Neuronal stem cell (in vitro differentiated cells): Measurements from ENCODE around the gene SQSTM1.
A peak's percentile ranks its signal among the peaks of the same experiment; 100 is the strongest.

Experiments
- DNase-seq: peaks from one replicate; pipeline ENCODE4 v3.0.0-alpha.2; 2013; ENCODE audit warnings: low spot score
- H2AFZ ChIP-seq: one replicate; pipeline ENCODE4 v1.6.1; 2013; ENCODE audit warnings: mild to moderate bottlenecking, low read length, inconsistent platforms
- H2AK5ac ChIP-seq: 2 replicates; pipeline ENCODE4 v1.6.1; 2013; ENCODE audit warnings: low read depth, mild to moderate bottlenecking, inconsistent platforms, low read length, moderate library complexity, mixed read lengths
- H2BK120ac ChIP-seq: 2 replicates; pipeline ENCODE4 v1.6.1; 2013; ENCODE audit warnings: low read depth, mild to moderate bottlenecking, inconsistent platforms, low read length, moderate library complexity, mixed read lengths
- H2BK12ac ChIP-seq: one replicate; pipeline ENCODE4 v1.6.1; 2013; ENCODE audit warnings: low read length, inconsistent platforms
- H2BK15ac ChIP-seq: 2 replicates; pipeline ENCODE4 v1.6.1; 2013; ENCODE audit warnings: mild to moderate bottlenecking, low read length, inconsistent platforms, mixed read lengths
- H2BK5ac ChIP-seq: one replicate; pipeline ENCODE4 v1.6.1; 2013; ENCODE audit warnings: inconsistent platforms, mild to moderate bottlenecking, low read length, moderate library complexity
- H3K14ac ChIP-seq: one replicate; pipeline ENCODE4 v1.6.1; 2013; ENCODE audit warnings: low read length, inconsistent platforms
- H3K18ac ChIP-seq: 2 replicates; pipeline ENCODE4 v1.6.1; 2013; ENCODE audit warnings: low read length, inconsistent platforms
- H3K23ac ChIP-seq: 2 replicates; pipeline ENCODE4 v1.6.1; 2013; ENCODE audit warnings: low read depth, mild to moderate bottlenecking, mixed read lengths, low read length, inconsistent platforms; ENCODE audit not compliant: poor library complexity
- H3K27ac ChIP-seq: replicated peaks from 3 replicates; pipeline ENCODE4 v1.5.1; 2013; ENCODE audit warnings: low read length, inconsistent platforms
- H3K27me3 ChIP-seq, 3 experiments: 2 replicates each; pipeline ENCODE4 v1.6.1; 2013; ENCODE audit warnings: low read length in 3 of 3, mild to moderate bottlenecking in 2 of 3, inconsistent platforms in 1 of 3, low read depth in 1 of 3, mixed read lengths in 1 of 3, moderate library complexity in 1 of 3; ENCODE audit not compliant: control insufficient read depth in 3 of 3, insufficient read depth in 3 of 3
- H3K36me3 ChIP-seq, 2 donors: replicated peaks in 1 of 2; 2 replicates each; pipeline ENCODE4 v1.6.1; 2013; ENCODE audit warnings: low read length in 2 of 2; ENCODE audit not compliant: control insufficient read depth in 2 of 2, insufficient read depth in 2 of 2
- H3K4ac ChIP-seq: 2 replicates; pipeline ENCODE4 v1.6.1; 2013; ENCODE audit warnings: inconsistent platforms, mild to moderate bottlenecking, low read length, moderate library complexity
- H3K4me1 ChIP-seq, 2 donors: 1 replicate in 1 of 2; 2 replicates in 1 of 2; pipeline ENCODE4 v1.6.1; 2013; ENCODE audit warnings: low read length in 2 of 2, low read depth in 1 of 2; ENCODE audit not compliant: control insufficient read depth in 2 of 2, insufficient read depth in 1 of 2
- H3K4me2 ChIP-seq: one replicate; pipeline ENCODE4 v1.6.1; 2013; ENCODE audit warnings: mild to moderate bottlenecking, low read length, inconsistent platforms; ENCODE audit not compliant: insufficient read depth, poor library complexity, severe bottlenecking
- H3K4me3 ChIP-seq, 2 donors: 2 replicates each; pipeline ENCODE4 v1.5.1; 2013; ENCODE audit warnings: low read length in 2 of 2, mild to moderate bottlenecking in 2 of 2, inconsistent platforms in 1 of 2, moderate library complexity in 1 of 2
- H3K79me1 ChIP-seq: one replicate; pipeline ENCODE4 v1.6.1; 2013; ENCODE audit warnings: low read depth, mild to moderate bottlenecking, inconsistent platforms, low read length, moderate library complexity
- H3K9ac ChIP-seq: one replicate; pipeline ENCODE4 v1.6.1; 2013; ENCODE audit warnings: mild to moderate bottlenecking, low read depth, low read length, inconsistent platforms; ENCODE audit not compliant: poor library complexity
- H3K9me3 ChIP-seq, 2 donors: replicated peaks in 1 of 2; 2 replicates each; pipeline versions ENCODE3 to v1.6.1; 2013; ENCODE audit warnings: low read length in 2 of 2, mild to moderate bottlenecking in 2 of 2, inconsistent platforms in 1 of 2, low read depth in 1 of 2, mixed read lengths in 1 of 2, moderate library complexity in 1 of 2; ENCODE audit not compliant: control insufficient read depth in 2 of 2, insufficient read depth in 1 of 2
- H4K8ac ChIP-seq: one replicate; pipeline ENCODE4 v1.6.1; 2013; ENCODE audit warnings: low read depth, mild to moderate bottlenecking, inconsistent platforms, low read length, moderate library complexity
- H4K91ac ChIP-seq: one replicate; pipeline ENCODE4 v1.6.1; 2013; ENCODE audit warnings: low read length, low read depth, mild to moderate bottlenecking, inconsistent platforms; ENCODE audit not compliant: poor library complexity
- WGBS, 2 donors: extraction: QIAGEN DNeasy Blood & Tissue Kit; methylation state at CpG; one replicate each; pipeline ENCODE4 v1.1.7; 2013; ENCODE audit warnings: missing lambda C conversion rate in 2 of 2, mixed read lengths in 1 of 2; ENCODE audit not compliant: insufficient read length in 2 of 2, insufficient replicate concordance in 1 of 2; ENCODE audit errors: extremely low coverage in 2 of 2; 5-methylcytosine and 5-hydroxymethylcytosine counted together

The SQSTM1 gene

DNA sequence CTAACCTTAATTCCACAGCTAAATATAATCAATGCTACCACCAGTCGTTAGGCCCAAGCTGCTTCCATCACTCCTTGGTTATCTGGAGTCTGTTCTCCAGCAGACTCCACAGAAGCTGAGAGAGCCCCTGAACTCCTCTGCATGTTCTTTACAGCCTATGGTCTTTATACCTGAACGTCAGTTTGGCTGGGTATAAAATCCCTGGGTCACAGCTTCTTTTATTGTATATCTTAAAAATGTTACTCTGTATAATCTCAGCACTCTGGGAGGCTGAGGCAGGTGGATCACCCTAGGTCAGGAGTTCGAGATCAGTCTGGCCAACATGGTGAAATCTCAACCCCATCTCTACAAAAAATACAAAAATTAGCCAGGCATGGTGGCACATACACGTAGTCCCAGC, 61.6 kb downstream of the SQSTM1 start:
- Histone ChIP-seq H3K9me3 (peaks cover 25 to 34% of the 10 kb centered on the region in 2 donors), H3K4me3 (no peak overlapping the region), H3K4me2 (no peak overlapping the region), H3K18ac (no peak overlapping the region), H3K4ac (no peak overlapping the region), H3K27me3 (no peaks in the 10 kb centered on the region), H2BK5ac (no peak overlapping the region), H2AK5ac (no peak overlapping the region), H2BK120ac (no peak overlapping the region), H3K4me1 (no peaks in the 10 kb centered on the region), H3K79me1 (peaks cover 3% of the 10 kb centered on the region), H4K91ac (no peak overlapping the region), H3K23ac (no peak overlapping the region), H2BK15ac (no peak overlapping the region), H3K27ac (no peak overlapping the region), H2BK12ac (no peak overlapping the region), H3K14ac (no peak overlapping the region), H4K8ac (no peak overlapping the region), H2AFZ (no peak overlapping the region), H3K9ac (no peak overlapping the region), H3K36me3 (peaks cover 40 to 95% of the 10 kb centered on the region in 2 donors)
- no peak for DNase-seq
- WGBS, 2 donors = no CpG with 5 or more reads among the region's 4 CpGs

DNA sequence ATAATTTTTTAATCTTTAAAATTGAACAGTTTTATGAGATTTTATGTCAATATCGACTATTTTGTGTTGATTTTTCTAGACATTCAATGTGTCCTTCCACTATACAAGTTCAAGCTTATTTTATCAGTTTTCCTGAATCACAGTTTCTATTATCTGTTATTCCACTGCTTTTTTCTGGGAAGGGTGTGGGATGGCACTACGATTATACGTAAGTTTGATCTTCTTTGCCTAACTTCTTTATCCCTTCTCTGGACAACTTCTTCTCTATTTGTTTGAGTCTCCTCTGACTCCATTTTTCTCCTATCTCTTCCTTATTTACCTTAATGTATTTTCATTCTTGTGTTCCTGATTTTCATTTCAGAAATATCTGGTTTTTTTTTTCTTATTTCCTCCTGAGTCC, 62.5 kb downstream of the SQSTM1 start:
- H2BK15ac ChIP-seq = no peak overlapping the region
- peaks cover 39 to 96% of the 10 kb centered on the region in 2 donors for H3K36me3 ChIP-seq
- no peak for DNase-seq
- no peak overlapping the region for H3K18ac ChIP-seq
- no peak overlapping the region for H4K91ac ChIP-seq
- H3K14ac ChIP-seq = no peak overlapping the region
- peaks cover 3% of the 10 kb centered on the region for H3K79me1 ChIP-seq
- H3K27ac ChIP-seq = no peak overlapping the region
- no peak overlapping the region for H3K23ac ChIP-seq
- no peaks in the 10 kb centered on the region for H3K4me1 ChIP-seq
- H2BK5ac ChIP-seq = no peak overlapping the region
- no peak overlapping the region for H3K4me3 ChIP-seq
- H2AK5ac ChIP-seq = no peak overlapping the region
- H3K4me2 ChIP-seq = no peak overlapping the region
- no CpG with 5 or more reads among the region's 3 CpGs for WGBS, 2 donors
- H3K9me3 ChIP-seq = peaks cover 25 to 34% of the 10 kb centered on the region in 2 donors
- no peak overlapping the region for H2BK12ac ChIP-seq
- no peak overlapping the region for H4K8ac ChIP-seq
- no peak overlapping the region for H2BK120ac ChIP-seq
- H3K9ac ChIP-seq = no peak overlapping the region
- H2AFZ ChIP-seq = no peak overlapping the region
- no peaks in the 10 kb centered on the region for H3K27me3 ChIP-seq
- H3K4ac ChIP-seq = no peak overlapping the region

DNA sequence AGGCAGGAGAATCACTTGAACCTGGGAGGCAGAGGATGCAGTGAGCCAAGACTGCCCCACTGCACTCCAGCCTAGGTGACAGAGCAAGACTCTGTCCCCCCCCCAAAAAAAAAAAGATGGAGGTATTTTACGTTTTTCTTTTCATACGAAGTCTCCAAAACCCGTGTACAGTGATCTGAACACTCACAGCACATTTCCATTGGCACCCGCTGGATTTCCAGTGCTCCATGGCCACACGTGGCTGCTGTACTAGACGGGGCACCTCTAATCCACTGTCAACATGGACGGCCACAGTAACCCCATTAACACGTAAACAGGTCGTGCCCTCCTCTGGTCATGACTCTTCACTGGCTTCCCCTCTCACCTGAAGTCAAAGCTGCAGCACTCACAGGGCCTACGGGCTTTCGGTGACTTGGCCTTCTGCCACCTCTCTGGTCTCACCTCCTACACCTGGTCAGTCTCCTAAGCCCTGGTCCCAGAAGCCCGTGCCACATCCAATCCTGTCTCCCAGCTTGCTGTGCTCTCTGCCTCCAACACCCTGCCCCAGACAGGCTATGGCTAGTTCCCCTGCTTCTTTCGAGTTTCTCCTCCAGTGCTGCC, 64.9 kb downstream of the SQSTM1 start:
- no peak overlapping the region for H4K8ac ChIP-seq
- no peaks in the 10 kb centered on the region for H3K79me1 ChIP-seq
- no peak overlapping the region for H3K4me2 ChIP-seq
- no peak overlapping the region for H2BK5ac ChIP-seq
- H3K4me1 ChIP-seq = no peaks in the 10 kb centered on the region
- H3K23ac ChIP-seq = peak overlapping the region; percentile 65
- no peaks in the 10 kb centered on the region for H3K27me3 ChIP-seq
- H3K9ac ChIP-seq = no peak overlapping the region
- no peak overlapping the region for H2AFZ ChIP-seq
- peak overlapping the region in 1 of 2 donors; percentile 46 for H3K4me3 ChIP-seq
- no peak for DNase-seq
- H2AK5ac ChIP-seq = no peak overlapping the region
- no peak overlapping the region for H3K14ac ChIP-seq
- no peak overlapping the region for H4K91ac ChIP-seq
- no peak overlapping the region for H3K18ac ChIP-seq
- H2BK12ac ChIP-seq = no peak overlapping the region
- WGBS, 2 donors = no CpG with 5 or more reads among the region's 13 CpGs
- no peak overlapping the region for H2BK120ac ChIP-seq
- peaks cover 48 to 94% of the 10 kb centered on the region in 2 donors for H3K36me3 ChIP-seq
- peaks cover 25 to 34% of the 10 kb centered on the region in 2 donors for H3K9me3 ChIP-seq
- no peak overlapping the region for H3K27ac ChIP-seq
- H2BK15ac ChIP-seq = no peak overlapping the region
- H3K4ac ChIP-seq = no peak overlapping the region

DNA sequence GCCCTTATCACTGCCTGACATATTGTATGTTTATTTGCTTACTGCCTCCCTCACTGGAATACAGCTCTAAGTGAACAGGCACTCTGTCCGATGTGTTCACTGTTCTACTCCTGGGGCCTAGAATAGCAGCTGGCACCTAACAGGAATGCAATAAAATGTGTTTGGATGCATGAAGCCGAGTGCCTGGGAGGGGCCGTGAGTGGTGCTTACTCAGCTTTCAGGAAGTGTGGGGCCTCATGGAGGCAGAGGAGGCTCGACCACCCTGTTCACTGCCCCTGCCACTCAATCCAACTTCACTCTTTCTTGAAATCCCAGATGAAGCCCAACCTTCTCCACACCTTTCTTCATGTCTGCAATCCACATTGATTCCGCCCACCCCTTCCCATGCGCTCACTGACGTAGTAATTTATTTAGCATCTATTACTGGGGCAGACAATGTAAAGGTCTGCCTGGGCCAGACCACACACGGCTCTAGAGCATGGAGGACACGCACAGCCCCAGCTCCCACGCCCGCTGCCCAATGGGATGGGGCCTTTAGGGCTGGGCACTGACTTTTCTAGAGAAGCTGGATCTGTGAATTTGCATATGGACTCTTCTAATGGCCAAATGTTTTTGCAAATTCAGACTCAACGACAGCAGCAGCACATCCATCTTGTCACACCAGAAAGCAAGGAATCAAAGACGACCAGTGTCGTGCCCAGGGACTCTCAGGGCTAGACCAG, 65.6 kb downstream of the SQSTM1 start:
- Histone ChIP-seq H2AFZ (no peak overlapping the region), H3K4me2 (no peak overlapping the region), H2BK12ac (no peak overlapping the region), H3K18ac (no peak overlapping the region), H2BK120ac (no peak overlapping the region), H4K91ac (no peak overlapping the region), H2AK5ac (no peak overlapping the region), H3K14ac (peak overlapping the region; percentile 47), H3K4me1 (no peaks in the 10 kb centered on the region), H3K36me3 (peaks cover 56 to 94% of the 10 kb centered on the region in 2 donors), H3K23ac (no peak overlapping the region), H2BK5ac (no peak overlapping the region), H3K9ac (no peak overlapping the region), H3K27me3 (no peaks in the 10 kb centered on the region), H4K8ac (no peak overlapping the region), H3K9me3 (peaks cover 25 to 34% of the 10 kb centered on the region in 2 donors), H2BK15ac (no peak overlapping the region), H3K79me1 (no peaks in the 10 kb centered on the region), H3K4me3 (no peak overlapping the region), H3K4ac (no peak overlapping the region), H3K27ac (no peak overlapping the region)
- DNase-seq = no peak
- WGBS, 2 donors = no CpG with 5 or more reads among the region's 14 CpGs
